LNCAP (cell line): ENCODE measurements around the gene DUSP28.
A peak's percentile ranks its signal among the peaks of the same experiment; 100 is the strongest.

ENCODE experiments used
- TF ChIP-seq, protein P1 (sequence below): fragments of 450-650 bp; IDR thresholded peaks from 2 replicates; pipeline ENCODE4 v1.5.1; 2017; ENCODE audit warnings: mild to moderate bottlenecking

Gene DUSP28

DNA sequence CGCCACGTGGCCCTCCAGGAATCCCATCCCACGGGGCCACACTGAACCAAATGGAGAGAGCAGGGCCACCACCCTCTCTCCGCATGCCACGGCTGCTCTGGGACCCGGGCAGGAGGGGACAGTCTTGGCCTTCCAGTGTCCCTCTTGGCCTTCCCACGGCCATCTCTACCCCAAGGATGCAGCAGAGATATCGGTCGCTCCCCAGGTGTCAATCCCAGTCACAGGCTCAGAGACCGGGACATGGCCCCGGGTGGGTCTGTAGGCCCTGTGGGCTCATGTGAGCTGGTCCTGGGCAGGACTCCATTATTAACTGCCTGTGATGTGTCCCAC lies 41.6 kb downstream of the DUSP28 start:
- TF ChIP-seq, protein P1, sequence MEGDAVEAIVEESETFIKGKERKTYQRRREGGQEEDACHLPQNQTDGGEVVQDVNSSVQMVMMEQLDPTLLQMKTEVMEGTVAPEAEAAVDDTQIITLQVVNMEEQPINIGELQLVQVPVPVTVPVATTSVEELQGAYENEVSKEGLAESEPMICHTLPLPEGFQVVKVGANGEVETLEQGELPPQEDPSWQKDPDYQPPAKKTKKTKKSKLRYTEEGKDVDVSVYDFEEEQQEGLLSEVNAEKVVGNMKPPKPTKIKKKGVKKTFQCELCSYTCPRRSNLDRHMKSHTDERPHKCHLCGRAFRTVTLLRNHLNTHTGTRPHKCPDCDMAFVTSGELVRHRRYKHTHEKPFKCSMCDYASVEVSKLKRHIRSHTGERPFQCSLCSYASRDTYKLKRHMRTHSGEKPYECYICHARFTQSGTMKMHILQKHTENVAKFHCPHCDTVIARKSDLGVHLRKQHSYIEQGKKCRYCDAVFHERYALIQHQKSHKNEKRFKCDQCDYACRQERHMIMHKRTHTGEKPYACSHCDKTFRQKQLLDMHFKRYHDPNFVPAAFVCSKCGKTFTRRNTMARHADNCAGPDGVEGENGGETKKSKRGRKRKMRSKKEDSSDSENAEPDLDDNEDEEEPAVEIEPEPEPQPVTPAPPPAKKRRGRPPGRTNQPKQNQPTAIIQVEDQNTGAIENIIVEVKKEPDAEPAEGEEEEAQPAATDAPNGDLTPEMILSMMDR, result no peak

DNA sequence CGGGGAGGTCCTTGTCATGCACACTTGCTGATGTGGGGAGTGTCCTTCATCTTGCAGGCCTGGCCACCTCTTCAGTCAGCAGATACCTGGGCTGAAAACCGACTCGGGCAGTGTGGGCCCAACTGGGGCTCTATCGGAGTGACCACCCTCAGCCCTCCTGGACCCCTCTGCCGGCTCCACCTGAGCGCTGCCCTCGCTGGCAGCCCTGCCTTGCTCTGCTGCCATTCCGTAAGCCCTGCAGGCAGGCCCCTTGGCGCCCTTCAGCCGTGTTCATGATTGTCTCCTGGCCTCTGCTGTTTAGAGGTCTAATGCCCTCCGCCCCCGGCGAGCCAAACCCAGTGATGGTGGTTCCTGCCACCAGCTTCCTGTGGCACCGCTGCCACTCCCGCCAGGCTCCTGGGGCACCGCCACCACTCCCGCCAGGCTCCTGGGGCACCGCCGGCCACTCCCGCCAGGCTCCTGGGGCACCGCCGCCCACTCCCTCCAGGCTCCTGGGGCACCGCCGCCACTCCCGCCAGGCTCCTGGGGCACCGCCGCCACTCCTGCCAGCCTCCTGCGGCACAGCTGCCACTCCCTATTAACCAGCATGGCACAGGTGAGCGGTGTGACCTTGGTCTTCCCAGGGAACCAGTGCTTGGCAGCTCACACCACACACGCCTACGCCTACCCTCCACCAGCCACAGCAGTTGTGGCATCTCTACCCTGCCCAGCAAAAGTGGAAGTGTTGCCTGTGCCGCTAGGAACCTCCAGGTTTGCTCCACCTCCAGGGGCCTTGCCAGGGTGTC lies 42.3 kb downstream of the DUSP28 start:
- TF ChIP-seq, protein P1, result no peak

DNA sequence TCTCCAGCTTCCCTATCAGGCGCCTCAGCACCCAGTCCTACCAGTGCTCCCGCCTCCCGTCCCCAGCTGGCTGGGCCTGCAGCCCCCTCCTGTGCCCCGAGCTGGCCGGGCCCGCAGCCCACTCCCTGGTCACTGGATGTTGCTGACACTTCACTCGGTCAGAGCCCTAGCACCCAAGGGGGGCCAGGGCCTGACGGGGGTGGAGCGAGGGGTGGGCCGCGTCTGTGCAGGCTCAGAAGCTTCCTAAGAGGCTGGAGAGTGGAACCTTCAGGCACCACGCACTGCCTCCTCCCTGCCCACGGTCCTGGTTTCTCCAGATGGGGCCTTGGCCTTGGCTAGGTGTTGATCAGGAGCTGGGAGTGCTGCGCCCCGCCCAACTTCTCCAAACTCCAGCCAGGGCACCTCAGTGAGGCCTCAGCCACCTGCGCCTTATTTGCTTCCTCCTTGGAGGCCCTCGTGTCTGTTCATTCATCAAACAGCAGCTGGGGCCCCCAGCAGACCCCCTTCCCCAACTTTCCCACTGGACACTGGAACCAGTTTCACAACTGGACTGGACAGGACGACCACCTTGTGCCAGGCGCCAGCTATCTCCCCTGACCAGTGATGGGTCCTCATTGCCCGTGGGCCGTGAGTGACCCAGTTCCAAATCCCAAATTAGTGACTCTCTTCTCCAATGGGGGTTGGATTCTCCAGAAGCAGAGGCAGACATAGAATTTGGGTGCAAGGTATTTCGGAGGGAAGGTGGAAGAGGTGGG lies 43.1 kb downstream of the DUSP28 start:
- TF ChIP-seq, protein P1, result no peak

DNA sequence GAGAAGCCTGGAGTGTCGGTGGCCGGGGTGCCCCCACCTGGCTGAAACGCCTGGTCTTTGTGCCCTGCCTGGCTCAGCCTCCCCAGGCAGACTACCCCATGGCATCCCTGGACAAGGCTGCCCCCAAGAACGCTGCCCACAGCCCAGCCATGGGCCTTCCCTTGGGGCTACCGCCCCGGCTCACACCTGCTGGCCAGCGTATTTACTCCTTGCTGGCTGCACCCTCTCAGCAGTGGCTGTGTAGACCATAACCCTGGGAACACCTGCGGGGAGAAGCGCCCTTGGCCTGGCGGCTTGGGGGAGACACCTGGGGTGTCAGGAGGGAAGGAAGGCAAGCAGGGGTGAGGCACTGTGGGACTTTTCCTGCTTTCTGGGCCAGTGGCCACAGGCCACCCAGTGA lies 43.7 kb downstream of the DUSP28 start:
- TF ChIP-seq, protein P1, result no peak

DNA sequence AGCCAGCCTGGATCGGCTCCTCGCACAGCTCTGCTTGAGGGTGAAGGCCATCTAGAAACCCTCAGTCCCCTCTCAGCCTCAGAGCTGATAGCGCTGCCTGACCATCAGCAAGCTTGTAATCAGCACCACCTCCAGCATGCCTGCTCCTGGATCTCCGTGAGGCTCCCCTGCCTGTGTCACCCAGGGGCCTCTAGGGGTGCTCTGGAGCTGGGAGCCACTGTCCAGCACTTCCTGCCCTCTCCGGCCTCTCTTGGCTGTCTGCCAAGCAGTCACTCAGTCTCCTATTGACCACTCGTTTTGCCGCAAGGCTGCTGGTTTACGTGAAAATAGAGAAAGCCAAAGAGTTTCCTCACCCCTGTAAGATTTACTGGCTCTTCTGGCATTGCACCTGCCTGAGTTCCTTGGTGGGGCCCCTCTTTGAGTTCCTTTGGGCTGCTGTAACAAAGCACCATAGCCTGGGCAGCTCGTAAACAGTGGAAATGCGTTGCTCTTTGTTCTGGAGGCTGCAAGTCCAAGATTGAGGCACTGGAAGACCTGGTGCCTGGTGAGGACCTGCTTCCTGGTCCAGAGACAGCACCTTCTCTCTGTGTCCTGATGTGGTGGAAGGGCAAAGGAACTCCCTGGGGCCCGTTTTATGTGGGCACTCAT lies 44.3 kb downstream of the DUSP28 start:
- TF ChIP-seq, protein P1, result peak; percentile 62

DNA sequence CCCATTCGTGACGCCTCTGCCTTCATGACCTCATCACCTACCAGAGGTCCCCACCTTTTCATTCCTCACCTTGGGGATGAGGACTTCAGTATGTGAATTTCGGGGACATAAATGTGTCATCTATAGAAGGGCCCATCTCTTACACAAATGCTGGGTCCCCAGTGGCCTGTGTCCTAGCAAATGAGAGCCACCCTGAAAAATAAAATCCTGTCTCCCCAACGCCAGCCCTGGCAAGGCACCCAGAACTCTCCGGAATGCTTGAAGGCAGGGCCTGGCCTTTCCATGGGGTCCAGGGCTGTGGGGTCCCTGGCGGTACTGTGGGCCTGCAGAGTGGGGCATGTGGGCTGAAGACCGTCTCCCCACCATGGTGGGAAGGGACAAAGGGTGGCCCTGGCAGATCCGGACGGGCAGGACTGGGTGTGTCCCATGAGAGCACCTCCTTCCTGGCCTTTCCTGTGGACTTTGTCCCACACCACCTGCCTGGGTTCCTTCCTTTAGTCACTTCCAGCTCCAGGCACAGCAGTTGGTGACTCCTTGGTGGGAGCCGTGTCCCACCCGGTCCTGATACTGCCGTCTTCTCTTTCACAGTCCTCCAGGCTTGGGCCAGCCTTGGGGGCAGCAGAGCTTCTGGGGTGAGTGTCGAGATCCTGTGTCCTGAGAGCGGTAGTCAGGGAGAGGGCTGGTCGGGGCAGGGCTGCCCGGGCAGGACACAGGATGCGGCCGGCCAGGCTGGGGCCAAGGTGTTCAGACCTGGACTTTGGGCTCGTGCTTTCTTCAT lies 45.0 kb downstream of the DUSP28 start:
- TF ChIP-seq, protein P1, result no peak
